Measurements from ENCODE around the gene CCT2.
"Not testable (repeated sequence)": the region's sequence is repeated elsewhere in the genome, so short reads cannot be mapped to it uniquely, and the experiment has no call there.

CCT2 gene

DNA sequence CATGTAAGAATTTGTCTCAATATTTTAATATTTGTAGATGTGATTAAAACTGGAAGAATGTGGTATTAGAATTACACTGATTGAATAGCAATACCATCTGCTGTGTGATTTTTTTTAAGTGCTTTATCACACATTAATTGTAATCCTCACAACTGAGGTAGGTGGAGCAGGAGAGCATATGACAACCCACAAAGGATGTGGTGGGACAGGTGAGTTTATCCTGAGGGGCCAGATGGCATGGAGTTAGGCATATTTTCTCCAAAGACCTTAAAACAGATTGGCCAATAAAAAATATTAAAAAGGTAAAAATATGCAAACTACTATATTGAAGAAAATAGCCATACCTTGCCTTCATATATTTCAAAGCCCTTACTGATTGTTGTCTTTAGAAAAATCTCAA, 17.7 kb downstream of the CCT2 start:
- Histone ChIP-seq H3K4me3 (ENCODE audit: low read depth in 1 of 2, low read length in 1 of 2) (no peak overlapping the region), H3K36me3 (peaks cover 37% of the 10 kb centered on the region), H3K27ac (no peak overlapping the region), H3K27me3 (no peaks in the 10 kb centered on the region), H3K4me1 (ENCODE audit: control insufficient read depth in 1 of 2, insufficient read depth in 1 of 2, low read depth in 1 of 2, low read length in 1 of 2) (peaks cover 0 to under 1% of the 10 kb centered on the region in 2 experiments), H3K9me3 (no peaks in the 10 kb centered on the region)
- TF ChIP-seq, protein P1, sequence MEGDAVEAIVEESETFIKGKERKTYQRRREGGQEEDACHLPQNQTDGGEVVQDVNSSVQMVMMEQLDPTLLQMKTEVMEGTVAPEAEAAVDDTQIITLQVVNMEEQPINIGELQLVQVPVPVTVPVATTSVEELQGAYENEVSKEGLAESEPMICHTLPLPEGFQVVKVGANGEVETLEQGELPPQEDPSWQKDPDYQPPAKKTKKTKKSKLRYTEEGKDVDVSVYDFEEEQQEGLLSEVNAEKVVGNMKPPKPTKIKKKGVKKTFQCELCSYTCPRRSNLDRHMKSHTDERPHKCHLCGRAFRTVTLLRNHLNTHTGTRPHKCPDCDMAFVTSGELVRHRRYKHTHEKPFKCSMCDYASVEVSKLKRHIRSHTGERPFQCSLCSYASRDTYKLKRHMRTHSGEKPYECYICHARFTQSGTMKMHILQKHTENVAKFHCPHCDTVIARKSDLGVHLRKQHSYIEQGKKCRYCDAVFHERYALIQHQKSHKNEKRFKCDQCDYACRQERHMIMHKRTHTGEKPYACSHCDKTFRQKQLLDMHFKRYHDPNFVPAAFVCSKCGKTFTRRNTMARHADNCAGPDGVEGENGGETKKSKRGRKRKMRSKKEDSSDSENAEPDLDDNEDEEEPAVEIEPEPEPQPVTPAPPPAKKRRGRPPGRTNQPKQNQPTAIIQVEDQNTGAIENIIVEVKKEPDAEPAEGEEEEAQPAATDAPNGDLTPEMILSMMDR (IDR thresholded peaks at IDR 0.05): no peak

DNA sequence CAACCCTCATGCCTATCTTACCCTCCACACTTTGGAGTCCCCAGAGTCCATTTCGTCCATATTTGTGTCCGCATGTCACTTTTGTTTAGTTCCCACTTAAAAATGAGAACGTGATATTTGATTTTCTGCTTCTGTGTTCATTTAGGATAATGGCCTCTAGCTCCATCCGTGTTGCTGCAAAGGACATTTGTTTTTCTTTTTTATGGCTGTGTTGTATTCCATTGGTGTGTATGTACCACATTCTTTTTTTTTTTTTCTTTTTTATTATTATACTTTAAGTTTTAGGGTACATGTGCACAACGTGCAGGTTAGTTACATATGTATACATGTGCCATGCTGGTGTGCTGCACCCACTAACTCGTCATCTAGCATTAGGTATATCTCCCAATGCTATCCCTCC, 18.3 kb downstream of the CCT2 start:
- H3K36me3 ChIP-seq: peaks cover 31% of the 10 kb centered on the region
- H3K4me1 ChIP-seq (ENCODE audit: control insufficient read depth in 1 of 2, insufficient read depth in 1 of 2, low read depth in 1 of 2, low read length in 1 of 2); H3K4me3 ChIP-seq (ENCODE audit: low read depth in 1 of 2, low read length in 1 of 2); H3K9me3 ChIP-seq; H3K27ac ChIP-seq; H3K27me3 ChIP-seq: not testable (repeated sequence)

DNA sequence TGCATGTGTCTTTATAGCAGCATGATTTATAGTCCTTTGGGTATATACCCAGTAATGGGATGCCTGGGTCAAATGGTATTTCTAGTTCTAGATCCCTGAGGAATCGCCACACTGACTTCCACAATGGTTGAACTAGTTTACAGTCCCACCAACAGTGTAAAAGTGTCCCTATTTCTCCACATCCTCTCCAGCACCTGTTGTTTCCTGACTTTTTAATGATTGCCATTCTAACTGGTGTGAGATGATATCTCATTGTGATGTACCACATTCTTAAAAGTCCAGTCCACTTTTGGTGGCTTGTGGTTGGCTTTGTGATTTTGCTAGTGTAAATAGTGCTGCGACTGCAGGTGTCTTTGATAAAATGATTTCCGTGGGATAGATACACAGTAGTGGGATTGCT, 19.0 kb downstream of the CCT2 start:
- H3K27me3 ChIP-seq; H3K4me1 ChIP-seq (ENCODE audit: control insufficient read depth in 1 of 2, insufficient read depth in 1 of 2, low read depth in 1 of 2, low read length in 1 of 2); H3K4me3 ChIP-seq (ENCODE audit: low read depth in 1 of 2, low read length in 1 of 2); H3K9me3 ChIP-seq; H3K27ac ChIP-seq: not testable (repeated sequence)
- peaks cover 24% of the 10 kb centered on the region for H3K36me3 ChIP-seq

DNA sequence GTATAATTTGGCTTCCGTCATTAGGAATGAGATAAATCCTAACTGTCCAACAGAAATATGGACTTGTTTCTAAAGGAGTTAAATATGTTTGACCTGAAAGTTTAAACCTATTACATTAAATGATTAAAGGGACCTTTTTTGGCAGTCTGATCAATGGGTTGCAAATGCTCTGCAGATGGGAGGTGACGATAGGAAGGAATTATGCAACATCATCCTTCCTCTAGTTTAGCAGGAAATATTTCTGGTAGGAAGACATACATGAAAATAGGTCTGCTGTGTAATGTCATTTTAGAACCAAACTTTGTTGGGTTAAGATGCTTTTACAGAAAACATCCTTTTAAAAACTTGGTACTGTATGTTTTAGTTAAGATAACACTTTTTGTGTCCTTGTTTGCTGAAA, 22.9 kb downstream of the CCT2 start:
- Histone ChIP-seq H3K9me3 (no peaks in the 10 kb centered on the region), H3K4me3 (ENCODE audit: low read depth in 1 of 2, low read length in 1 of 2) (no peak overlapping the region), H3K27me3 (no peaks in the 10 kb centered on the region), H3K27ac (no peak overlapping the region), H3K36me3 (no peaks in the 10 kb centered on the region), H3K4me1 (ENCODE audit: control insufficient read depth in 1 of 2, insufficient read depth in 1 of 2, low read depth in 1 of 2, low read length in 1 of 2) (peaks cover 0 to 4% of the 10 kb centered on the region in 2 experiments)
- TF ChIP-seq, protein P1 (IDR thresholded peaks at IDR 0.05): no peak

DNA sequence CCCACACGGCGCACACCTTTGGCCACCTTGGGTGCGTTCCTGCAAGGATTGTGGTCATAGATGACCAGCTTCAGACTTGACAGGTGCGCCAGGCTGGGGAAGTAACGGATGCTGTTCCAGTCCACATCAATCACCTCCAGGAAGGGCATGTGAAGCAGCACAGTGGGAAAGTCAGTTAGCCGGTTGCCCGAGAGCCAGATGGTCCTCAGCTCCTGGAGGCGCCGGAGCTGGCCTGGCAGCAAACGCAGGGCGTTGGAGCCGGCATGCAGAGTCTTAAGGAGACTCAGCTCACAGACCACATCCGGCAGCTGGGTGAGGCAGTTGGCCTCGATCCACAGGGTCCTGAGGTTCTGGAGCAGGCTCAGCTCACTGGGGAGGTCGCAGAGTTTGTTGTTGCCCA, 24.9 kb downstream of the CCT2 start:
- no peaks in the 10 kb centered on the region for H3K36me3 ChIP-seq
- H3K4me3 ChIP-seq (ENCODE audit: low read depth in 1 of 2, low read length in 1 of 2): no peak overlapping the region
- H3K27me3 ChIP-seq: no peaks in the 10 kb centered on the region
- H3K9me3 ChIP-seq: no peaks in the 10 kb centered on the region
- H3K27ac ChIP-seq: no peak overlapping the region
- peaks cover 0 to 4% of the 10 kb centered on the region in 2 experiments for H3K4me1 ChIP-seq (ENCODE audit: control insufficient read depth in 1 of 2, insufficient read depth in 1 of 2, low read depth in 1 of 2, low read length in 1 of 2)
- TF ChIP-seq, protein P1 (IDR thresholded peaks at IDR 0.05): no peak

DNA sequence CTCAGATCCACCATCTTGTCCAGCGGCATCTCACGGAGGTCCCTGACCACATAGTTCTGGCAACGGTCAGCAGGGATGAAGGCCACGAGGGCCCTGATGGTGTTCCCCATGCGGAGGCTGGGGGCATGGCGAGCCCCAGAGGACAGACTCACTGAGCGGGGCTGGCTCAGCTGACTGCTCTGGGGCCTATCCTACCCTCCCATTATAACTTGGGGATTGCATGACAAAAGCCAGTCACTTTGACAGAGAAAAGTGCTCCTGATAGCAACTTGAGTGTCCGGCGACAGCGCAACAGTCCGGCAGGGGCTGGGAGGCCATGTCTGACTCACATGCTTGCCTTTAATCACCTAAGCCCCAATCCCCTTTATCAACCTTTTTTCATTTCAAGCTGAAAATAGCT, 25.5 kb downstream of the CCT2 start, which contains the start of gene LRRC10:
Gene LRRC10, minus strand, starts transcription at position 179 of the 400 bp plus-strand sequence. Its CDS starts 69 bp downstream, at position 110.
- no peaks in the 10 kb centered on the region for H3K9me3 ChIP-seq
- H3K4me1 ChIP-seq (ENCODE audit: control insufficient read depth in 1 of 2, insufficient read depth in 1 of 2, low read depth in 1 of 2, low read length in 1 of 2): peaks cover 0 to 4% of the 10 kb centered on the region in 2 experiments
- TF ChIP-seq, protein P1 (IDR thresholded peaks at IDR 0.05): no peak
- H3K36me3 ChIP-seq: no peaks in the 10 kb centered on the region
- no peak within 1 kb of the TSS for H3K4me3 ChIP-seq (ENCODE audit: low read depth in 1 of 2, low read length in 1 of 2)
- H3K27ac ChIP-seq: no peak within 1 kb of the TSS
- no peaks in the 10 kb centered on the region for H3K27me3 ChIP-seq

DNA sequence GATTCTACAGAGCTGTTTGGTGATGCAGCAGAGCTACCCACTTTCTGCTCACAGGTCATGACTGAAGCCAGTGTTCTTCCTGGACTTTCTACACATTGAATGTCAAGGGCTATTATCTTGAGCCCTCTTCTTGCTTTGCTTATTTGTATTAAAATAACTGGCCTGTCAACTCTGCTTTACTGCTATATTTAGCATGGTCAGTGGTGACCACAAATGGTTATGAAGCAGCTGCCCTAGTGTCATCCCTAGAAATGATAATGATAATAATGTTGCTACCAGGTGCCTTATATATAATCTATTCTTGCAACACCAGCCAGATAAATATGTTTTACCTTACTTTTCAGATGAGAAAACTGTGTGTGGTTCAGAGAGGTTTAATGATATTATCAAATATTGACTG, 28.1 kb downstream of the CCT2 start:
- Histone ChIP-seq H3K9me3 (no peaks in the 10 kb centered on the region), H3K27ac (no peak overlapping the region), H3K36me3 (no peaks in the 10 kb centered on the region), H3K27me3 (no peaks in the 10 kb centered on the region), H3K4me3 (ENCODE audit: low read depth in 1 of 2, low read length in 1 of 2) (no peak overlapping the region), H3K4me1 (ENCODE audit: control insufficient read depth in 1 of 2, insufficient read depth in 1 of 2, low read depth in 1 of 2, low read length in 1 of 2) (no peaks in the 10 kb centered on the region)
- TF ChIP-seq, protein P1 (IDR thresholded peaks at IDR 0.05): no peak

Data from neutrophil (primary cell).